ENCODE data around the gene ARMC9. TPM values are rescaled to one million over a fixed set of nuclear protein-coding genes. Genes with fewer than 3 reads are reported as not detected.

The ARMC9 gene
- total RNA-seq, 1 donor from 2014 or later = 19.3 TPM

GRCh38 chr2:231364061-231364460, 165.6 kb downstream of the ARMC9 start:
- no peaks in the 10 kb centered on the region for H3K36me3 Mint-ChIP-seq (ENCODE audit: unreplicated experiment)
- H3K27ac Mint-ChIP-seq (ENCODE audit: unreplicated experiment) = no peak overlapping the region
- H3K9me3 Mint-ChIP-seq (ENCODE audit: unreplicated experiment) = peaks cover 8% of the 10 kb centered on the region
- H3K4me3 Mint-ChIP-seq (ENCODE audit: unreplicated experiment) = no peak overlapping the region
- peaks cover 45% of the 10 kb centered on the region for H3K4me1 Mint-ChIP-seq (ENCODE audit: low read depth, unreplicated experiment)
- TF ChIP-seq CTCF (IDR thresholded peaks at IDR 0.05; ENCODE audit: partially characterized antibody, unreplicated experiment) = no peak
- H3K27me3 Mint-ChIP-seq (ENCODE audit: unreplicated experiment) = peaks cover 6% of the 10 kb centered on the region
- DNase-seq = no peak

GRCh38 chr2:231364961-231365810, 166.8 kb downstream of the ARMC9 start:
- peaks cover 3% of the 10 kb centered on the region for H3K27me3 Mint-ChIP-seq (ENCODE audit: unreplicated experiment)
- peaks cover 36% of the 10 kb centered on the region for H3K4me1 Mint-ChIP-seq (ENCODE audit: low read depth, unreplicated experiment)
- peak overlapping the region; percentile 65 for H3K4me3 Mint-ChIP-seq (ENCODE audit: unreplicated experiment)
- H3K9me3 Mint-ChIP-seq (ENCODE audit: unreplicated experiment) = peaks cover 2% of the 10 kb centered on the region
- H3K36me3 Mint-ChIP-seq (ENCODE audit: unreplicated experiment) = no peaks in the 10 kb centered on the region
- H3K27ac Mint-ChIP-seq (ENCODE audit: unreplicated experiment) = peak overlapping the region; percentile 91
- TF ChIP-seq CTCF (IDR thresholded peaks at IDR 0.05; ENCODE audit: partially characterized antibody, unreplicated experiment) = no peak
- peak; percentile 56 for DNase-seq

- H3K36me3 Mint-ChIP-seq (ENCODE audit: unreplicated experiment) = no peaks in the 10 kb centered on the region
- TF ChIP-seq CTCF (IDR thresholded peaks at IDR 0.05; ENCODE audit: partially characterized antibody, unreplicated experiment) = no peak
- peaks cover 3% of the 10 kb centered on the region for H3K9me3 Mint-ChIP-seq (ENCODE audit: unreplicated experiment)
- no peak overlapping the region for H3K27ac Mint-ChIP-seq (ENCODE audit: unreplicated experiment)
- peaks cover 1% of the 10 kb centered on the region for H3K27me3 Mint-ChIP-seq (ENCODE audit: unreplicated experiment)
- H3K4me1 Mint-ChIP-seq (ENCODE audit: low read depth, unreplicated experiment) = peaks cover 28% of the 10 kb centered on the region
- DNase-seq = peak; percentile 40
- H3K4me3 Mint-ChIP-seq (ENCODE audit: unreplicated experiment) = no peak overlapping the region
These were observed 168.7 kb downstream of the ARMC9 start for GRCh38 chr2:231367178-231367577.

- H3K27ac Mint-ChIP-seq (ENCODE audit: unreplicated experiment) = no peak overlapping the region
- no peaks in the 10 kb centered on the region for H3K36me3 Mint-ChIP-seq (ENCODE audit: unreplicated experiment)
- no peak for DNase-seq
- H3K4me1 Mint-ChIP-seq (ENCODE audit: low read depth, unreplicated experiment) = peaks cover 21% of the 10 kb centered on the region
- no peak for TF ChIP-seq CTCF (IDR thresholded peaks at IDR 0.05; ENCODE audit: partially characterized antibody, unreplicated experiment)
- H3K27me3 Mint-ChIP-seq (ENCODE audit: unreplicated experiment) = no peaks in the 10 kb centered on the region
- no peak overlapping the region for H3K4me3 Mint-ChIP-seq (ENCODE audit: unreplicated experiment)
- H3K9me3 Mint-ChIP-seq (ENCODE audit: unreplicated experiment) = peaks cover 5% of the 10 kb centered on the region
These were observed 171.4 kb downstream of the ARMC9 start for GRCh38 chr2:231369580-231370428.

GRCh38 chr2:231370429-231370748, 172.0 kb downstream of the ARMC9 start:
- DNase-seq = no peak
- no peaks in the 10 kb centered on the region for H3K27me3 Mint-ChIP-seq (ENCODE audit: unreplicated experiment)
- H3K9me3 Mint-ChIP-seq (ENCODE audit: unreplicated experiment) = peaks cover 5% of the 10 kb centered on the region
- H3K27ac Mint-ChIP-seq (ENCODE audit: unreplicated experiment) = no peak overlapping the region
- H3K4me3 Mint-ChIP-seq (ENCODE audit: unreplicated experiment) = no peak overlapping the region
- no peak for TF ChIP-seq CTCF (IDR thresholded peaks at IDR 0.05; ENCODE audit: partially characterized antibody, unreplicated experiment)
- no peaks in the 10 kb centered on the region for H3K36me3 Mint-ChIP-seq (ENCODE audit: unreplicated experiment)
- peaks cover 15% of the 10 kb centered on the region for H3K4me1 Mint-ChIP-seq (ENCODE audit: low read depth, unreplicated experiment)
